WTC11 (cell line): ENCODE data around the gene CLPTM1L.

Experiments
- CREB1 ChIP-seq: sonication (generic); formaldehyde crosslinking; IDR thresholded peaks from 2 replicates; pipeline ENCODE4 v1.8.0; 2023; ENCODE audit warnings: mild to moderate bottlenecking, missing genetic modification reagents
- CTCF ChIP-seq: fragments of 200-600 bp; IDR thresholded peaks from 2 replicates; pipeline ENCODE4 v1.8.0; 2022; ENCODE audit warnings: antibody characterized with exemption
- E2F4 ChIP-seq: sonication (generic); formaldehyde crosslinking; IDR thresholded peaks from 2 replicates; pipeline ENCODE4 v1.8.1; 2022; ENCODE audit warnings: low read depth, mild to moderate bottlenecking, moderate library complexity, missing genetic modification reagents, borderline replicate concordance
- PREB ChIP-seq: sonication (generic); formaldehyde crosslinking; IDR thresholded peaks from 2 replicates; pipeline ENCODE4 v1.8.1; 2022; ENCODE audit warnings: mild to moderate bottlenecking, missing genetic modification reagents, moderate library complexity, borderline replicate concordance
- SMAD3 ChIP-seq: sonication (generic); formaldehyde crosslinking; IDR thresholded peaks from 2 replicates; pipeline ENCODE4 v1.8.0; 2022; ENCODE audit warnings: missing genetic modification reagents, mild to moderate bottlenecking, borderline replicate concordance
- SMAD4 ChIP-seq: sonication (generic); formaldehyde crosslinking; IDR thresholded peaks from 2 replicates; pipeline ENCODE4 v1.8.0; 2022; ENCODE audit warnings: mild to moderate bottlenecking, missing genetic modification reagents
- ZNF317 ChIP-seq: sonication (generic); formaldehyde crosslinking; IDR thresholded peaks from 2 replicates; pipeline ENCODE4 v1.8.1; 2023; ENCODE audit warnings: low read depth, mild to moderate bottlenecking, moderate library complexity, missing genetic modification reagents, borderline replicate concordance
- TF ChIP-seq, protein P1 (sequence below): sonication (generic); formaldehyde crosslinking; IDR thresholded peaks from 2 replicates; pipeline ENCODE4 v1.8.0; 2022; ENCODE audit warnings: mild to moderate bottlenecking, missing genetic modification reagents
- TF ChIP-seq, protein P2 (sequence below): sonication (generic); formaldehyde crosslinking; IDR thresholded peaks from 2 replicates; pipeline ENCODE4 v1.8.1; 2023; ENCODE audit warnings: mild to moderate bottlenecking, missing genetic modification reagents, moderate library complexity
- TF ChIP-seq, protein P3 (sequence below): sonication (generic); formaldehyde crosslinking; IDR thresholded peaks from 2 replicates; pipeline ENCODE4 v1.8.0; 2022; ENCODE audit warnings: missing genetic modification reagents
- TF ChIP-seq, protein P4 (sequence below): sonication (generic); formaldehyde crosslinking; IDR thresholded peaks from 2 replicates; pipeline ENCODE4 v1.8.0; 2022; ENCODE audit warnings: mild to moderate bottlenecking, missing genetic modification reagents
- TF ChIP-seq, protein P5 (sequence below): sonication (generic); formaldehyde crosslinking; IDR thresholded peaks from 2 replicates; pipeline ENCODE4 v1.8.0; 2022; ENCODE audit warnings: mild to moderate bottlenecking, missing genetic modification reagents

- TF ChIP-seq CREB1 (CRISPR knock-in tag), result no peak
- no peak for TF ChIP-seq CTCF
- TF ChIP-seq PREB (CRISPR knock-in tag), result no peak
- TF ChIP-seq, protein P1, sequence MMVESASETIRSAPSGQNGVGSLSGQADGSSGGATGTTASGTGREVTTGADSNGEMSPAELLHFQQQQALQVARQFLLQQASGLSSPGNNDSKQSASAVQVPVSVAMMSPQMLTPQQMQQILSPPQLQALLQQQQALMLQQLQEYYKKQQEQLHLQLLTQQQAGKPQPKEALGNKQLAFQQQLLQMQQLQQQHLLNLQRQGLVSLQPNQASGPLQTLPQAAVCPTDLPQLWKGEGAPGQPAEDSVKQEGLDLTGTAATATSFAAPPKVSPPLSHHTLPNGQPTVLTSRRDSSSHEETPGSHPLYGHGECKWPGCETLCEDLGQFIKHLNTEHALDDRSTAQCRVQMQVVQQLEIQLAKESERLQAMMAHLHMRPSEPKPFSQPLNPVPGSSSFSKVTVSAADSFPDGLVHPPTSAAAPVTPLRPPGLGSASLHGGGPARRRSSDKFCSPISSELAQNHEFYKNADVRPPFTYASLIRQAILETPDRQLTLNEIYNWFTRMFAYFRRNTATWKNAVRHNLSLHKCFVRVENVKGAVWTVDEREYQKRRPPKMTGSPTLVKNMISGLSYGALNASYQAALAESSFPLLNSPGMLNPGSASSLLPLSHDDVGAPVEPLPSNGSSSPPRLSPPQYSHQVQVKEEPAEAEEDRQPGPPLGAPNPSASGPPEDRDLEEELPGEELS, result no peak
- TF ChIP-seq ZNF317 (CRISPR knock-in tag), result no peak
- TF ChIP-seq, protein P2, sequence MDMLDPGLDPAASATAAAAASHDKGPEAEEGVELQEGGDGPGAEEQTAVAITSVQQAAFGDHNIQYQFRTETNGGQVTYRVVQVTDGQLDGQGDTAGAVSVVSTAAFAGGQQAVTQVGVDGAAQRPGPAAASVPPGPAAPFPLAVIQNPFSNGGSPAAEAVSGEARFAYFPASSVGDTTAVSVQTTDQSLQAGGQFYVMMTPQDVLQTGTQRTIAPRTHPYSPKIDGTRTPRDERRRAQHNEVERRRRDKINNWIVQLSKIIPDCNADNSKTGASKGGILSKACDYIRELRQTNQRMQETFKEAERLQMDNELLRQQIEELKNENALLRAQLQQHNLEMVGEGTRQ, result no peak
- TF ChIP-seq E2F4 (CRISPR knock-in tag), result no peak
- TF ChIP-seq, protein P3, sequence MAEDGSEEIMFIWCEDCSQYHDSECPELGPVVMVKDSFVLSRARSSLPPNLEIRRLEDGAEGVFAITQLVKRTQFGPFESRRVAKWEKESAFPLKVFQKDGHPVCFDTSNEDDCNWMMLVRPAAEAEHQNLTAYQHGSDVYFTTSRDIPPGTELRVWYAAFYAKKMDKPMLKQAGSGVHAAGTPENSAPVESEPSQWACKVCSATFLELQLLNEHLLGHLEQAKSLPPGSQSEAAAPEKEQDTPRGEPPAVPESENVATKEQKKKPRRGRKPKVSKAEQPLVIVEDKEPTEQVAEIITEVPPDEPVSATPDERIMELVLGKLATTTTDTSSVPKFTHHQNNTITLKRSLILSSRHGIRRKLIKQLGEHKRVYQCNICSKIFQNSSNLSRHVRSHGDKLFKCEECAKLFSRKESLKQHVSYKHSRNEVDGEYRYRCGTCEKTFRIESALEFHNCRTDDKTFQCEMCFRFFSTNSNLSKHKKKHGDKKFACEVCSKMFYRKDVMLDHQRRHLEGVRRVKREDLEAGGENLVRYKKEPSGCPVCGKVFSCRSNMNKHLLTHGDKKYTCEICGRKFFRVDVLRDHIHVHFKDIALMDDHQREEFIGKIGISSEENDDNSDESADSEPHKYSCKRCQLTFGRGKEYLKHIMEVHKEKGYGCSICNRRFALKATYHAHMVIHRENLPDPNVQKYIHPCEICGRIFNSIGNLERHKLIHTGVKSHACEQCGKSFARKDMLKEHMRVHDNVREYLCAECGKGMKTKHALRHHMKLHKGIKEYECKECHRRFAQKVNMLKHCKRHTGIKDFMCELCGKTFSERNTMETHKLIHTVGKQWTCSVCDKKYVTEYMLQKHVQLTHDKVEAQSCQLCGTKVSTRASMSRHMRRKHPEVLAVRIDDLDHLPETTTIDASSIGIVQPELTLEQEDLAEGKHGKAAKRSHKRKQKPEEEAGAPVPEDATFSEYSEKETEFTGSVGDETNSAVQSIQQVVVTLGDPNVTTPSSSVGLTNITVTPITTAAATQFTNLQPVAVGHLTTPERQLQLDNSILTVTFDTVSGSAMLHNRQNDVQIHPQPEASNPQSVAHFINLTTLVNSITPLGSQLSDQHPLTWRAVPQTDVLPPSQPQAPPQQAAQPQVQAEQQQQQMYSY (CRISPR knock-in tag), result no peak
- TF ChIP-seq SMAD3, result no peak
- TF ChIP-seq SMAD4 (CRISPR knock-in tag), result no peak
- TF ChIP-seq, protein P4, sequence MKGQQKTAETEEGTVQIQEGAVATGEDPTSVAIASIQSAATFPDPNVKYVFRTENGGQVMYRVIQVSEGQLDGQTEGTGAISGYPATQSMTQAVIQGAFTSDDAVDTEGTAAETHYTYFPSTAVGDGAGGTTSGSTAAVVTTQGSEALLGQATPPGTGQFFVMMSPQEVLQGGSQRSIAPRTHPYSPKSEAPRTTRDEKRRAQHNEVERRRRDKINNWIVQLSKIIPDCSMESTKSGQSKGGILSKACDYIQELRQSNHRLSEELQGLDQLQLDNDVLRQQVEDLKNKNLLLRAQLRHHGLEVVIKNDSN, result no peak
- TF ChIP-seq, protein P5, sequence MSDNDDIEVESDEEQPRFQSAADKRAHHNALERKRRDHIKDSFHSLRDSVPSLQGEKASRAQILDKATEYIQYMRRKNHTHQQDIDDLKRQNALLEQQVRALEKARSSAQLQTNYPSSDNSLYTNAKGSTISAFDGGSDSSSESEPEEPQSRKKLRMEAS (CRISPR knock-in tag), result no peak
Observed at GRCh38 chr5:1297243-1297642, 47.7 kb downstream of the CLPTM1L start.
